ENCODE measurements around the gene TMEM178B. TPM values are rescaled to one million over a fixed set of nuclear protein-coding genes. Genes with fewer than 3 reads are reported as not detected.
A peak's percentile ranks its signal among the peaks of the same experiment; 100 is the strongest.
"Not testable (repeated sequence)": the region's sequence is repeated elsewhere in the genome, so short reads cannot be mapped to it uniquely, and the experiment has no call there.

TMEM178B gene
- total RNA-seq, 1 experiment from 2014 or later, result 0.34 TPM

DNA sequence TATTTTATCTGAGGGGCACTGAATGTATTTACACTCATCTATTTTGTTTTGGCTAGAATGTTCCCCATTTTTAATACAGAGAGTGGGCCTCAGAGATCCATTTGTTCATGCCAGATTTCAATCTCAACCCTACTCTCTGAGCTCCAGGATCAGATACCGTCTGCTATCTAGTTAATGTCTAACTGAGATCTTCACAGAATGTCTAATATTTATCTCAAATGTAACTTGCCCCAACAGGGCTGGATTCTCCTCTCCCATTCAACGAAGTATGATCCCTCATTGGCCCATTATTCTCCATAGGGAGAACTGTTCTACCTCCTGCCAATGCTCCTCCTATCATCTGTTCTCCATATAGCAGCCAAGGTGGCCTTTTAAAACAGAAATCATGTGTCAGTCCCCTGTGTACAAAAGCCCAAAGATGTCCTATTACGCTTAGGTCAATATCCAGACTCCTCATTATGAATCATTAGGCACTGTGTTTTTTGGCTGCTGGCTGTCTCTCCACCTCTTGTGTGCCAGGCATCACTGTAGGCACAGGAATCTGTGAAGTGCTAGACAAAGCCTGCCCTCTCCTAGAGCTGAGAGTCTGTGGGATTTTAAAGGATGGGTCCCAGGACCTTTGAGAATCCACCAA lies 308.0 kb downstream of the TMEM178B start:
- peak; percentile 7 for DNase-seq (ENCODE audit: low read depth)

DNA sequence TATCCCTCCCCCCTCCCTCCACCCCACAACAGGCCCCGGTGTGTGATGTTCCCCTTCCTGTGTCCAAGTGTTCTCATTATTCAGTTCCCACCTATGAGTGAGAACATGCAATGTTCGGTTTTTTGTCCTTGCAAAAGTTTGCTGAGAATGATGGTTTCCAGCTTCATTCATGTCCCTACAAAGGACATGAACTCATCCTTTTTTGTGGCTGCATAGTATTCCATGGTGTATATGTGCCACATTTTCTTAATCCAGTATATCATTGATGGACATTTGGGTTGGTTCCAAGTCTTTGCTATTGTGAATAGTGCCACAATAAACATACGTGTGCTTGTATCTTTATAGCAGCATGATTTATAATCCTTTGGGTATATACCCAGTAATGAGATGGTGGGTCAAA lies 309.5 kb downstream of the TMEM178B start:
- not testable (repeated sequence) for DNase-seq (ENCODE audit: low read depth)

DNA sequence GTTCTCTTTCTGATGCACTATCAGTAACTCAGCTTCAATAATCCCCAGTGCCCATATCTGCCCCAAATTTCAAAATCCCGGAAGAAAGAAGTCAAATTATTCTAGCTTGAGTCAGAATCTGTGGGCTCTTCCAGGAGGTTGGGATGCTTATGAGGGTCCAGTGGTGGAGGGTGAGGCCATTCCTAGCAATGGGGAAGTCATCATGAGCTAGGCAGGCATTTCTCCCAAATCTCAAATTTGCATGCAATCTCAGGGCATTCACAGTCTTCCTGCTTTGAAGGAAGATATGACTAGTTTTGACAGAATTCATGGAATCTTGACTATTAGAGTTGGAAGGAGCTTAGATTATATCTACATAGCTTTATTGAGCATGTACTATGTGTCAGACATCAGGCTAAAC lies 313.0 kb downstream of the TMEM178B start:
- no peak for DNase-seq (ENCODE audit: low read depth)

DNA sequence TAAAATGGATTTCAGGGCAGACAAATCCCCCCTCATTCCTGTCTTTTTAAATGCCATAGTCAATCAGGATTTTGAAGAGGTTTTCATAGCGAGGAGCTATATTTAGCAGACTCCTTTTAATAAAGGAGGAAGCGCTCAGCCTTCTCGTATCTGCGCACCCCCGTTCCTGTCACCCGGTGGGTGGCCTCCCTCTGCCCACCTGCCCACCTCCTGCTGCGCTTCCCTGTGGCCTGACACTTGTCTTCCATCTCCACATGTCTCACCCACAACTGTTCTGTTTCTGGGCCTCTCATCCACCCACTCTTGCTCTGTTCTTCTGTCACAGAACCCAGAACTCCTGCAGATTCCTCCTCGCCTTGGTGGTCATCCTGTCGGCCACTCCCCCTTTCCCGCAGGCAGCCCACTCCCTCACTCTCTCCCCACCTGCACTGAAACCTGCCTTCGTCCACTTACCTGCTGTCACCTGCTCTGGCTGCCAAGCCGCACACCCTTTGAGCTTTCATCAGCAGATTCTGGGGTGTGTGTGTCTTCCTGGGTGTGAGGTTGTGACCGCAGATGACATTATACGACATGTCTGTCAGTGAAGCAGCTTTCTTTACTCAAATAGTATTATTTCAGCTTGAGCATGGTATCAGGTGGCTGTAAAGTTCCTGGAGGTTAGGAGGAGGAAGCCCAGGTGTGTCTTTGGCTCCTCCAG lies 313.8 kb downstream of the TMEM178B start:
- no peak for DNase-seq (ENCODE audit: low read depth)

DNA sequence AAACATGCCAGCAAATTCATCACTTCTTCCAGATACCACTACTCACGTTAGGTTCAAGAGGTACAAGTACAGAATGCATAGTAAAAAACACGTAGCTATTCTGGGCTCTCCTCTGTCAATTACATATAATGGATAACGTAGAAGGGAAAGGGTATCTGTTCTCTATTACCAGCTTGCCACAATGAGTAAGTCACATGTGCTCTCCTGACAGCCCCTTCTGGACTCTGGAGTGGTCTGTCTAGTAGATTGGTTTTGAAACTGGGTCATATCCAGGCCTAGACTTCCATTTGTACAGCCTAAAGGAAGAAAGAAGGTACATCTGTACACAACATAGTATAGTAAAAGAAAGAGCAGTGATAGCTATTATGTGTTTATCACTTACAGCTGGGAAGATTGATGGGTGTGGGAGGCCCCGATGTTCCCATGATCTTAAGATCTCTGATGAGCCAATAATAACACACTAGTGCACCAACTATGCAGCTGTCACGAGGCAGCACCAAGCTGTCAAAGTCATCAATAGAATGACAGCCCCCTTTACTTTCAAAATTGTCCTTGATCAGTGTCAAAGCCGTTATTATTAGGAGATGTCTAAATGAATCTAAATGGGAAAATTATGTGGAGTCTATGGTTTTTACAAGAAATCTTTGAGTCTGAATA lies 315.4 kb downstream of the TMEM178B start:
- DNase-seq (ENCODE audit: low read depth), result no peak

DNA sequence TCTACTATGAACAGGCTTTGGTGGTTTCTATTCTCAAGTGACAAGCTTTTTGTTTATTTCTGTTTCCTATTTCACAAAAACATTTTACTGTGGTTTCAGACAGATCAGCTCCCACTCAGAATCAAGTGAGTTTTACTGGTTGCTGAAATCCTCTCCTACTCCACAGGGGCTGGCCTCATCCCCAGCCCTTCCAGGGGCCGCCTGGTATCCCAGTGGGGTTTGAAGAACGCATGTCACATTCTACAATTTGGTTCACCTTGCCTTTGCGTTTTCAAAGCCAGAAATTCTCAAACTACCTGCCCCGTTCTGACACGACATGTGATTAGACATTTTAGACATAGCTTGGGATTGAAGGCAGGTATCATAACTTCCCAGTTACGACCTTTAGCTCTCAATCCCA lies 316.5 kb downstream of the TMEM178B start:
- no peak for DNase-seq (ENCODE audit: low read depth)

DNA sequence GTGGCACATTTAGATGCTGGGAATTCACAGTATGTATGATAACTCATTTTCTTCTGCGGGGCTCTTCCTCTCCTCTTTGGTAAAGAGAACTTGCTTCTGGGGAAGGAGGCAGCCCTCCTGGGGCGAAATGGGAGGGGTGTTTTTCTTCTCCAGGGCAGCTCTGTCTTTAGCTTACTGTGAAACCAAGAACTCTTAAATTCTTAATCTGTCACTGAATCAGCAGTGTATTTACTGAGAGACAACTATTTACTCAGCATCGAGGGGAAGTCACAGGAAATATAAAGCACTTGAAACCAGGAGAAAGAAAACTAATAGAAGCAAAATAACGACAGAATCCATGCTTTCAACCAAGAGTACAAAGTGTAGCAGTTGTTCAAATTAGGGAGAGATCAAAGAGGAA lies 319.2 kb downstream of the TMEM178B start:
- DNase-seq (ENCODE audit: low read depth), result no peak

DNA sequence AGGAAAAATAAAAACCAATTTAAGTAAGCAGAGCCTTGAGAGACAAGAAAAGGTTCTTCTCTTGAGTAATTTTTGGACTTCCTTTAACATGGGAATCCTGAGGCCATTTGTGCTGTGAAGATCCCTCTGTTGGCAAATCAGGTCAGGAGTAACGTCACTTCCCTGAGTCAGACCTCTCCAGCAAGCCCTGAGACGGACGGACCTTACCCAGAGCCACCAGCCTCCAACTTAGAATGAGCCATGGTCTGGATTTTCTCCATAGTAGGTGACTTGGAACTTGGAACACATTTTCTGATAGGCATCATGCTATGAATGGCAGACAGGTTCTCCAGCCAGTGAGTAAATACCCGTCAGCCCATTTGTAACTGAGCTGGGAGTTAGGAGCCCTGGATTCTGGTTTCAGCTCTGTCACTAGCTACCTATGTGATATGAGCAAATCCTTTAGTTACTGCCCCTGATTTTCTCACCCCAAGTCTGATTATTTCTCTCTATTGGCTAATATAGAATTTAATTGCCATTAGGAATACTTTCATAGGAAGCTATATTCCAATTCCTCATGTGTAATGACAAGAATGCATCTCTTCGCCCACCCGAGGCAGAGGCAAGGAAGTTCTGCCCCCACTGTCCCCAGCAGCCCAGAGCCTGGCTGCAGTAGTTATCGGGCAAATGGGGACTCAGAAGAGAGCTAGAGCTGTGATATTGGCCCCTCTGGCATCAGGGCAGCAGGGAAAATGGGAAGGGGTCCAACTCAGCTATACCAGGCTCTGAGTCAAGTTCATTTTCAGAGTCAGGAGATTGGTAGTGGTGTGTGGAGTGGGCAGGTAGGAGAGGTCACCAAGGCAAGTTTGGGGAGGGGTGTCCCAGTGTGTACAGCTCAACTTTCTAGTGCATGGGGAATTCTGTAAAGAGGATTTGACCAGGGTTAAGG lies 323.6 kb downstream of the TMEM178B start:
- DNase-seq (ENCODE audit: low read depth), result no peak

DNA sequence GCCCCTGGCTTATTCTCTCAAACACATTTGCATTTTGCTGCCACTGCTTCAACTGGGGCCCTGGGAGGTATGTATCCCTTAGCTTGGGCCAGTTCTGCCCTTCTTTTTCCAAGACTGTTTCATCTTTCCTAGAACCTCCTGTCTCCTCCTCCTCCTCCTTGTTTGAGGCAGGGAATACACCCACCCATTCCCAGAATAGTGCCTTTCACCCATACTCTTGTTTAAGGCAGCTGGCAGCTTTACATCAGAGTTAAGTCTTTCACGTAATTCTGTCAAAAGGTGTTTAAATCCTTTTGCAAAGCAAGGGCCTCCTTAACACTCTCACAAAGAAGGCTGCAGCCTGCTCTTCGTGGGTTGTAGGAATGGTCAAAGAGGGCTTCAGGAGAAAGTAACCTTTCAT lies 326.5 kb downstream of the TMEM178B start:
- DNase-seq (ENCODE audit: low read depth), result no peak

DNA sequence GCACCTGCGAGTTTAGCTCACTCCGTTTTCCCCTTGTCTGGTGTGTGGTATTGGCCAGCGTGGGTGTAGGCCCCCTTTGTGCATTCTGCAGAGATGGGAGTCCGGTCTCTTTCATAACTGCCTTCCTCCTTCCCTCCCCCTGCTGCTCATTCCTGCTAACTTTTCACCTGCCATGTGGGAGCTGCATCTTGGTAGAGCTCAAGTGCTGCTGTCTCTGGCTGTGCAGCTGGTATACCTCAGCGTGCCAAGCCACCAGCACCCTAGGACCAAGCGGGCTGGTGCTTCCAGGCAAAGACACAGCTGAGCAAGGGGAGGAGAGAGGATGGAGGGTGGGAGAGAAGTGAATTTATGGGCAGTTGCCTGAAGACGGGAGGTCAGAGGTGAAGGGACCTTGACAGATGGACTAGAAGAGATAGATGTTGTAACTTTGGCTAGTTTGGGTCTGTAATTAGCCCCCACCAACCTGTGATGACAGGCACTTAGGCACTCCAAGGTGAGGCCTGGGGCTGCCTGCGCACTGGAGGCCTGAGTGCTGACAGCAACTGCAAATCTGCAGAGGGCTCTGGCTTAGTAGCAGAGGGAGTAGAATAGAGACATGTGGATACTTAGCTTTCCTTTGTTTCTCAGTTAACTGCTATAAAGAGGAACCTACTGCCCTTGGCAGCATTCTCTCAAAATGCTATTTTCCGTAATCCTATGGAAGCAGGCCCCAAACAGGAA lies 328.6 kb downstream of the TMEM178B start:
- no peak for DNase-seq (ENCODE audit: low read depth)

DNA sequence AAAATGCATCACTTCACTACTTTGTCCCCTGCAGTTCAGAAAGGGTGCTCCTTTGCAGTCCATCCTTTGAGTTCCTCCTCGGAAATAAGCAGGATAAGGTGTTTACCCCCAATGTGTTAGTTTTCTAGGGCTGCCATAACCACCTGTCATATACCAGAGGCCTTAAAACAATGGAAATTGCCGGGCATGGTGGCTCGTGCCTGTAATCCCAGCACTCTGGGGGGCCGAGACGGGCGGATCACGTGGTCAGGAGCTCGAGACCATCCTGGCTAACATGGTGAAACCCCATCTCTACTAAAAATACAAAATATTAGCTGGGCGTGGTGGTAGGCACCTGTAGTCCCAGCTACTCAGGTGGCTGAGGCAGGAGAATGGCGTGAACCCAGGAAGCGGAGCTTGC lies 330.0 kb downstream of the TMEM178B start:
- DNase-seq (ENCODE audit: low read depth), result not testable (repeated sequence)

DNA sequence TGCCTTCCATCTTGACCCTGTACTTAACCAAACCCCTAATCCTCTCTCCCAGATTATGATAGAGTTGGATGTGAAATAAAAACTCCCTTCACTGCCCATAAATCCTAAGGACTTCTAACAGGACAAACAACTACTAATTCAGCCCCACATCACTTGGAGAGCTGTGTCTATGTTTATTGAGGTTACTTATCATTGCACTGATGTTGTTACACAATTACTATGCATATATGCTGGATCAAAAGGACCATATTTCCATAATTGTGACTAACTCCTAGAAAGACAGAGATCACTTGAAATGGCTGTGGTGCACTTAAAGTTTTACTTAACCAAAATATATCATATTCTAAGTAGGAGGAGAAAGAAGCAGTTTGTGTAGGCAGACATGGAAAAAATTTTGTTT lies 332.5 kb downstream of the TMEM178B start:
- no peak for DNase-seq (ENCODE audit: low read depth)

DNA sequence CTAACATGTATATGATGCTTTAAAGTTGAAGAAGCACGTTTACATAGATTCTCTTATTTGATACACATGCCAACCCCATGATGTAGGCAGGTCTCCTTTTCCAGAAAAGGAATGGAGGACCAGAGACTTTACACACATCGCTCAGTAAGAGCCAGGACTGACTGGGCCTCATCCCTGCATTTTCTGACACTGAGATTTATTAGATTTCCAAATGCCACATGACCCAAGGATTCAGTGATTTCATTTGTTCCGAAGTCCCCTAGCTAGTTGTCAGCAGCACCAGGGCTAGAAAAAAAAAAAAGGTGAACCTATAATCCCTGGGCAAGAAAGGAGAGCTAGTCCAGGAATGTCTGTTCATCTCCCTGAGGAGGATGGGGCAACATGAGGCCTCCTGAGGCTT lies 334.0 kb downstream of the TMEM178B start:
- peak; percentile 5 for DNase-seq (ENCODE audit: low read depth)

DNA sequence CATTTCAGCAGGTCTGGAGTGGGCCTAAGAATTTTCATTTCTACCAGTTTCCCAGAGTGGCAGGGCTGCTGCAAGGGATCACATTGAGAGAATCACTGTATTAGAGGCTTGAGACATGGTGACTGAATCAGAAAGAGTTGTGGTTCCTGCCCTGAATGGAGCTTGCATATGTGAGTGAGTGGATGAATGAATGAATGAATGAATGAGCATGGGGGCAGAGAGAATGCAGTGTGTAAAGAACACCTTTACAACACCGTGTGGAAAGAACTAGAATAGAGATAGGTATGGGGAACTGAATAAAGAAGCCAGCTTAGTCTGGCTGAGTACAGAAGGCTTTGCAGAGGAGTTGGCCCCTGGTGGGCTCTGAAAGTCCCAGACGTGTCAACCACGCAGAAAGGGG lies 334.6 kb downstream of the TMEM178B start:
- DNase-seq (ENCODE audit: low read depth), result no peak

DNA sequence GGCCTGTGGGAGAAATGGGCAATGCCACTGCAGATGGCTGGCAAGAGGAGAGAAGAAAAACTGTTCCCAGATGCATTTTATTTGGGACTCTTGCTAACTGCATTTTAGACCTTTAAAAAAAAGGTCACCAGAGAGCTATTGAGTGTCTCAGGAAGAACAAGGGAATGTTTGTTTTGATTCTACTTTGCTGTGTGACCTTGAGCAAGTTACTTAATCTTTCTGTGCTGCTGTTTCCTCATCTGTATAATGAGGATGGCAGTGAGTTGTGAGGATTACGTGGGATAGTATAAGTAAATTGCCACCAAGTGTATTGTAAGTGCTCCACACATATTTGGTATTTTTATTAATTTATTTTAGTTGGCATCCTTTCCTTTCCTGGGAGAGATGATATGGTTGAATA lies 335.4 kb downstream of the TMEM178B start:
- no peak for DNase-seq (ENCODE audit: low read depth)

DNA sequence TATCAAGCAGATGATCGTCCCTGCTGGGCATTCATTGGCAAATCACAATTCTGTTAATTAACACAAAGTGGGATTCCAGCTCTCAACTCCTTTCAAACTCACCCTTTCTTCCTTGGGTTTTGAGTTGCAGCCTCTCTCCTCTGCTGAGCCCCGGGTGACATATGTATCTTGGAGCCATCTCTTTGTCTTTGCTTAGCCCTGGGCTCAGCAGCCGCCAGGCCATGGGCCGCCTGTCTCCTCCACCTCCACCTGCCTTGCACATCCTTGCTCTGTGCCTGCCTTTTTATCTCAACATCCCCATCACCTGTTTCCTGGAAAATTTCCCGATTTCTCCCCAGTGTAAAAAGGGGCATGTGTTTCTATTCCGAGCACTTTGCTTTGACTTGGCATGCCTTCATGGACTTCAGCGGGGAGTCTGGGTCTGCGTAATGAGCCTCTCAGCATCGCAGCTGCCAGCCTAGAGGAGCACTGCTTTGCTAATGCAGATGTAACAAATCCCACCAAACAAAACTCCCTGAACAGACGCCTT lies 336.0 kb downstream of the TMEM178B start:
- no peak for DNase-seq (ENCODE audit: low read depth)

DNA sequence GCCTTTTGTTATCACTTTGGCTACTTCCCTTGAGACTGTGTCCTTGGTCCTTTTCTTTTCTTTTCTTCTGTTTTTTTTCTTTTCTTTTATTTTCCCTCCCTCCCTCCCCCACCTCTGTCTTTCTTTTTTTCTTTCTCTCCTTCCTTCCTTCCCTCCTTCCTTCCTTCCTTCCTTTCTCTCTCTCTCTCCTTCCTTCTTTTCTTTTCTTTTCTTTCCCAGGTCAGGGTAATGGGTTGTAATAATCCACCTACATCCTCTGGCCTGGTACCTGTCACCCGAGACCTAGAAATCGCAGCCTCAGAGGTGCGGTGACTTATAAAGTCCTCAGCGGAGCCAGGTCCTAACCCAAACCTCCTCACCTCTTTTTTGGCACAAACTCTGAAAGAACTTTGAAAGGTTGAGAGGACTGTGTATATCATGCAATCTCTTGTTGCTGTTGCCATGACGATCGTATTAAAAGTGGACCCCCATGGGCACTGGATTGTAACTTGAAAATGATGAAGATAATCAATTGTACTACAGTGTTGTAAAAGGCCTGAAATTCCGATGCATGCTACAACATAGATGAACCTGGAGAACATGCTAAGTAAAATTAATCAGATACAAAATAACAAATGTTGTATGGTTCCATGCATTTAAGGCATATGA lies 336.6 kb downstream of the TMEM178B start:
- DNase-seq (ENCODE audit: low read depth), result no peak

DNA sequence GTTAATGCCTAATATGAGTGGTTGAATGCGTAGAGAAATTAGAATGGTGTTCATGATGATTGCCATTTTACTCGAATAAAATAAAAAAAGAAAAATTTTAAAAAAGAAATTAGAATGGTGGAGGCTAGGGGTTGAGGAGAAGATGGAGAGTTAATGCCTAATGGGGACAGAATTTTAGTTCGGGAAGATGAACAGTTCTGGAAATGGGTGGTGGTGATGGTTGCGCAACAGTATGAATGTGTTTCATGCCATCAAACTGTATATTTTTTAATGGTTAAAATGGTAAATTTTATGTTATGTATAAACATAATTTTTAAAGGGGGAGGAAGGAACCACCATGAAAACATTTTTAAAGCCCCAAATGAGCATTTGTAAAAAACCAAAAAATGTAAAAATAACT lies 337.3 kb downstream of the TMEM178B start:
- DNase-seq (ENCODE audit: low read depth), result no peak

DNA sequence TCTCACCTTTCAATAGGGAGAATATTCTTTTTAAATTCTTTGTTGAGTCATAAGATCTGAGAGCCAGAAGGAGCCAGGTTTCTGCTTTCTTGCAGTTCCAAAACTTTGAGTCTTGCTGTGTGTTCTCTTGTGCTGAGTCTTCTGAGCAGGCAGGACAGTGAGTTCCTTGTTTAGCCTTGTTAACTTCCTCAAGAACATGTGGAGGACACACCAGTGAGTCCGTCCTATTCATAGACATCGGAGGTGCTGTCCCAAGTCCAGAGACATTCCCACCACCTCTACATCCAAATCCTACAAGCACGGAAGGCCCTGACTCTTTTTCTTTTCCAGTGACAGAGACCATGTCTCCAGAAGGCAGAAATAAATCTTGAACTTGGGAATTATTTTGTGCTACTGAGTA lies 342.1 kb downstream of the TMEM178B start:
- DNase-seq (ENCODE audit: low read depth), result no peak

DNA sequence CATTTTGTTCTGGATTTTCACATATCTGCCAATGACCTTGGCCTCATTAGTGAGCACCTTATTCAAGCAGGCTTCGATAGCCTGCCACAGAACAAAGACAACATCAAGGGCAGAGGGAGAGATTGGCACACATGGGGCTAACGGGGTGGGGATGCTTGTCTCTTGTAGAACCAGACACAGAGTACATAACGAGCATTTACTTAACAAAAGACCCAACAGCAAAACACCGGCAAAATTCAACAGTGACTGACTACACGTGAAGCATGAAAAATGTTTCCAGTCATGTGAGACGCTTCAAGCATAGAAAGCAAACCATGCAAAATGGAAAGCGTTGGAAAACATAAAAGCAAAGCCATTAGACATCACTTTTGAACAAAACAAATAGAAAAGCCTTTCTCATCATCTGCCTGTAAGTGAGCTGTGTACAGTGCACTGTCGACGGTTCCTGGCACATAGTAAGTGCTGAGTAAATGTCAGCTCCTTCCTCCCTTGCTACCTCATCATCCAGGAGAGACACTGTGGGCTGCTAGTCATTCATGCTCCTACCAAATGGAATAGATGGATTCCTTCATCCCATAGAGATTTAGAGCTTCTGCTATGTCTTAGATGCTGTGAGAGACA lies 342.9 kb downstream of the TMEM178B start:
- DNase-seq (ENCODE audit: low read depth), result no peak

Measured in LHCN-M2 (cell line).